GM12875 (cell line): Measurements from ENCODE around the gene NISCH.

ENCODE experiments used
- H3K4me3 ChIP-seq: one replicate; pipeline ENCODE4 v1.5.1; 2011; ENCODE audit warnings: low read depth, low read length, control low read depth
- TF ChIP-seq, protein P1 (sequence below): IDR thresholded peaks from 2 replicates; pipeline ENCODE4 v1.5.1; 2011; ENCODE audit warnings: low read depth, mild to moderate bottlenecking, control low read depth, inconsistent platforms, low read length, moderate library complexity, borderline replicate concordance; ENCODE audit not compliant: insufficient read depth

Gene NISCH

DNA sequence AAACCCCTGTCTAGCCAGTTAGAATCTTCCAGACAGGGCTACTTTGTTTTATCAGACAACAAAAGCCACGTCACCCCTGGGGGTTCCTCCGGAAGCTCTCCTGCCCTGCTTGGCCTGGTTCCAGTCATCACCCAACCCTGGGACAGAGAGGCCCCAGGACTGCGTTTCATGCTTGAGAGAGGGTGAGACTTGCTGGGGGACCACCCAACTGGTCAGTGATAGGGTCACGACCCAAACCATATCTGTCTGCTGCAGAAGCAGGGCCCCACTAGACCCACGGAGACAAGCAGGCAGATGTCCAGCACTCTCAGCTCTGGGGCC, 77.1 kb downstream of the NISCH start:
- peak overlapping the region; percentile 80 for H3K4me3 ChIP-seq
- TF ChIP-seq, protein P1, sequence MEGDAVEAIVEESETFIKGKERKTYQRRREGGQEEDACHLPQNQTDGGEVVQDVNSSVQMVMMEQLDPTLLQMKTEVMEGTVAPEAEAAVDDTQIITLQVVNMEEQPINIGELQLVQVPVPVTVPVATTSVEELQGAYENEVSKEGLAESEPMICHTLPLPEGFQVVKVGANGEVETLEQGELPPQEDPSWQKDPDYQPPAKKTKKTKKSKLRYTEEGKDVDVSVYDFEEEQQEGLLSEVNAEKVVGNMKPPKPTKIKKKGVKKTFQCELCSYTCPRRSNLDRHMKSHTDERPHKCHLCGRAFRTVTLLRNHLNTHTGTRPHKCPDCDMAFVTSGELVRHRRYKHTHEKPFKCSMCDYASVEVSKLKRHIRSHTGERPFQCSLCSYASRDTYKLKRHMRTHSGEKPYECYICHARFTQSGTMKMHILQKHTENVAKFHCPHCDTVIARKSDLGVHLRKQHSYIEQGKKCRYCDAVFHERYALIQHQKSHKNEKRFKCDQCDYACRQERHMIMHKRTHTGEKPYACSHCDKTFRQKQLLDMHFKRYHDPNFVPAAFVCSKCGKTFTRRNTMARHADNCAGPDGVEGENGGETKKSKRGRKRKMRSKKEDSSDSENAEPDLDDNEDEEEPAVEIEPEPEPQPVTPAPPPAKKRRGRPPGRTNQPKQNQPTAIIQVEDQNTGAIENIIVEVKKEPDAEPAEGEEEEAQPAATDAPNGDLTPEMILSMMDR: no peak

DNA sequence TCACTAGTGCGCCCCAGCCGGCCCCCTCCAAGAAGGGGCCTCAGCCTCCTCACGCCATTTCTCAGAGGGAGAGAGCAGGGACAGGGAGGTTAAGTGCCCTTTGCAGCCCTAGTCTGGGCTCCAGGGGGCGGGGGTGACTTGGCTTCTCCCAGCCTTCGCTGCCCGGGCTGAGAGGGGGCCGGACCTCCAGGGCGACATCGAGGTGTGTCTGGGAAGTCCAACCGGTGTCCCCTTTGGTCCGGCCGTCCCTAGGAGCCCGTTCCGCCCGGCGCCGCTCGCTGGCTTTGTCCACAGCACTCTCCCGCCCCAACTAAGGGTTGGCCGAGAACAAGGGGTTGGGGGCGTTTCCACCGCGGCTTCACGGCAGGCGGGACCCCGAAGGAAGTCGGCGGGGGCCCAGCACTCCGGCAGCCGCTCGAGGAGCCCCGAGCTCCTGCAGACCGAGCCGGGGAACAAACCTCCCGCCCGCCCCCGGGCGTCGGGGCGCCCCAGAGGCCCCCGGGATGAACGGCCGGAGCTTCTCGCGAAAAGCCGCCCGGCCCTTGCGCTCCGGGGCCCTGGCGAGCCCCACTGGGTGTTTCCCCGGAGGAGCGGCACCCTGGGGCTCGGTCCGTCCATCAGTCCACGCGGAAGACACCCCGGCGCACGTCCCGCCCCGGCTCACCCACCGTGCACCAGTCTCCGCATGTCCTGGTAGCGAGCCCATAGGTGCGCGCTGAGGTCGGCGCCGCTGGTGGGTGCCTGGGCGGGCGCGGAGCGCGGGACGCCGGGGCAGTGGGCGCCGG, 77.6 kb downstream of the NISCH start:
- TF ChIP-seq, protein P1: no peak
- H3K4me3 ChIP-seq: peak overlapping the region; percentile 80

DNA sequence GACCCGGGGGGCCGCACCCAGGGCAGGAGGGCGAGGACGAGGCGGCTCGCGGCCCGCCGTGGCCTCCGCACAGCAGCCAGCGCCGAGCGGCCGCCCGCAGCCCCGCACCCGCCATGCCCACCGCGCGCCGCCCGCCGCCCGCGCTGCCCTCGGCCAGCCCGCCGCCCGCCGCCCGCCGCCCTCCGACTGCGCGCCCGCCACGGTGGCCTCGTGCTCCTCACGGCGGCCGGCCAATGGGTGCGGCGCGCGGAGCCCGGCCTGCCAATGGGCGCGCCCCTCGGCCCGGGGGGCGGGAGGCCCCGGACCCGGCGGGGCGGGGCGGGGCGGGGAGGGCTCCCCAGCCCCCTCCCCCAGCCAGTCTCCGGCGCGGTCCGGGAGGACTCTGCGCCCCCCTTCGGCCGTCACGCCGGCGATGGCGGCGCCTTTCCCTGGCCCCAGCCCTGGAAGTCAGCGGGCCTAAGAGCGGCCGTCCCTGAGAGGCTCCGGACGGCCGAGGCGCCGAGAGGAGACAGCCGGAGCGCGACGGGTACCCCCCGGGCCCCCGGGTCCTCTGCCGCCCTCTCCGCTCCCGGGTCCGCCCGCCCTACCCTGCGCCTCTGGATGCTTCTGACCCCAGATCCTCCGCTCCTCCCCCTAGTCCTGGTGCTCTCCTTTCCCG, 78.3 kb downstream of the NISCH start, which contains the start of gene NT5DC2:
NT5DC2 (minus strand) TSS at position 235 of the 658 bp plus-strand sequence; CDS start at position 115, 120 bp downstream.
- TF ChIP-seq, protein P1: 0 out of 2 replicates have a peak, but pooled peaks have one; percentile 2
- peak within 1 kb of the TSS; percentile 80 for H3K4me3 ChIP-seq

DNA sequence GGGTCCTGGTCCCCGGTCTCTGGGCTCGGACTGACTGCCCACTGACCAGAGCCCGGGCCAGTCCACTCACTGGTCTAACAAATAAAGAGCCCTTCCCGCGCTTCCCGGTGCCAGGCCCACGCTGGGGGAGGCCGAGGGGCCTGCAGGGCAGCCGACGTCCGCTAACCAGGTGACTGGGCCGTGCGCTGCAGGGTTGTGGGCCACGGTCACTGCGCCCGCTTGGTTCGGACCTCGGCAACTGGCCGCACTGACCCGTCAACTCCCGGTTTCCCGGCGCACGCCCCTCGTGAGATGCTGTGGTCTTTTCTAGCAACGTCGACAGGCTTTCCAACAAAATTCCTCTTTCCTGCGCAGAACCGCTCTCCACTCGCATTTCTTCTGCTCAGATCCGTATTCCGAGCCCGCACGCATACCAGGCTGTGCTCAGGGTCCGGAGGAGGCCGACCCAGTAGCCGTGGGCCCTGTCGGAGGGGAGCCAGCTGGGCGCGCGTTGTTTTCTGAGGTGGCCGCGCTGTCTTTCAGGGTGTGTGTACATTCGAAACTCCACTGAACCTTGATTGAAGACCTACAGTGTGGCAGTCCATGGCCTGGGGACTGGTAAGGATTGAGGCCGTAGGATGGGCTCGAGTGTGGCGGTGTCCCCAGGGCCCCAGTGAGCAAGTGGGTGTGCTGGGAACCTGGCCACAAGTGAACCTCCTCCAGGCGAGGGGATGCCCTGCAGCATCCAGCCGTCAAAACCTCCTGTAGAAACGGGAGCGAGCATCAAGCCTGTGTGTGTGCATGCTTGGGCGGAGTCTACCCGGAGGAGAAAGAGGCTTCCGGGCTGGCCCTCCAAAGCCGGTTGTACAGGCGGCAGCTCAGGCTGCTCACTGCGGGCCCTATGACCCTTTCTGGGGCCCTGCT, 79.1 kb downstream of the NISCH start:
- TF ChIP-seq, protein P1: no peak

DNA sequence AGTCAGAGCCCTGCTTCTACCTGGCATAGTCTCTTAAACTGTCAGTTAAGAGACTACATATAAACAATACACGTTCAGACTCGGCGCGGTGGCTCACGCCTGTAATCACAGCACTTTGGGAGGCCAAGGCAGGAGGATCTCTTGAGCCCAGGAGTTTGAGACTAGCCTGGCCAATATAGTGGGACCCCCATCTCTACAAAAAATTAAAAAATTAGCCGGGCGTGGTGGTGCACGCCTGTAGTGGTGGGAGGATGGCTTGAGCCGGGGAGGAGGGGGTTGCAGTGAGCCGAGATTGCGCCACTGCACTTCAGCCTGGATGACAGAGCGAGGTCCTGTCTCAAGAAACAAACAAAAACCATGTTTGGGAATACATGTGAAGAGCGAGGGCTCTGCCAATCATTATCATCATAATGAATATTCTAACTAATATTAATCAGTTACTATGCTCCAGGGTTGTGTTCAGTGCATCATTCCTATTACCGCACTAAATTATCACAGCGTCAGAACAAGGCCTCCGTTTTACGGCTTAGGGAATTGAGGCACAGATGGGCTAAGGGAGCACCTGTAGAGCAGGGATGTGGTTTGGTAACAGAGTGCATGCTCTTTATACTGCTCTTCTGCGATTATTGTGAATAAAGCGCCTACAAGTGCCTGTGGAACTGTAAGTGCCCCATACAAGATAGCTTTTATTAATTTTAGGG, 80.2 kb downstream of the NISCH start:
- no peak overlapping the region for H3K4me3 ChIP-seq
- TF ChIP-seq, protein P1: no peak

More for the DNA sequence above, 79.1 kb downstream of the NISCH start:
- H3K4me3 ChIP-seq: peak overlapping the region; percentile 61

DNA sequence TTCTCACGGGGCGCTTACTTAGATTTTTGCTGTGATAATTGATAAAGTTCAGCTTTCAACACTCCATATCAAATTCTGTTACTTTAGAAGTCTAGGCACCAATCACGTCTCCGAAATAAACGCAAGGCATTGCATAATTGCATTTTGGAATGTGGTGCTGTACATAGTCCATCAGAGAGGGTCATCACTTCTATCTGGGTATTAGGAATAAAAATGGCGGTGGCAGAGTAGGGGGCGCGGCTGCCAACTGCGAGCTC, 80.6 kb downstream of the NISCH start:
- TF ChIP-seq, protein P1: no peak
- H3K4me3 ChIP-seq: no peak overlapping the region
